Left ventricle myocardium superior (tissue), 1 donor: ENCODE measurements around the gene HSDL1. TPM values are rescaled to one million over a fixed set of nuclear protein-coding genes. Genes with fewer than 3 reads are reported as not detected.

ENCODE experiments used
- ATAC-seq: fragments of 200-7000 bp; cut with Tn5 transposase; one replicate; pipeline ENCODE4 v1.9.1; 2020; ENCODE audit warnings: mild to moderate bottlenecking, moderate library complexity
- DNase-seq: peaks from one replicate; pipeline ENCODE4 v3.0.0-alpha.2; 2020
- intact Hi-C: fragments of 100-400 bp; cut with micrococcal nuclease; formaldehyde crosslinking; loops from one replicate; pipeline ENCODE4 v1.11.0; 2022
- total RNA-seq: library from RNA; stranded (reverse); fragmentation: NEBNext Ultra II Directional; extraction: Animal tissue kit (Norgen Biotek cat#: 25700); gene quantifications from one replicate; pipeline ENCODE4 v1.2.1, GENCODE V29; 2021
- donor health status: DM: no; HTN: yes; CAD: no; lungs with severe emphysema.

Gene HSDL1
- total RNA-seq, 1 donor from 2014 or later = 23.2 TPM

GRCh38 chr16:84178146-84178765, 33.3 kb upstream of the HSDL1 start:
- DNase-seq = no peak
- peak; percentile 24 for ATAC-seq
- intact Hi-C loops = no loop called here

- intact Hi-C loops = no loop called here
- ATAC-seq (no peak), DNase-seq (no peak)
Observed at GRCh38 chr16:84177741-84178073, 32.7 kb upstream of the HSDL1 start.

DNA sequence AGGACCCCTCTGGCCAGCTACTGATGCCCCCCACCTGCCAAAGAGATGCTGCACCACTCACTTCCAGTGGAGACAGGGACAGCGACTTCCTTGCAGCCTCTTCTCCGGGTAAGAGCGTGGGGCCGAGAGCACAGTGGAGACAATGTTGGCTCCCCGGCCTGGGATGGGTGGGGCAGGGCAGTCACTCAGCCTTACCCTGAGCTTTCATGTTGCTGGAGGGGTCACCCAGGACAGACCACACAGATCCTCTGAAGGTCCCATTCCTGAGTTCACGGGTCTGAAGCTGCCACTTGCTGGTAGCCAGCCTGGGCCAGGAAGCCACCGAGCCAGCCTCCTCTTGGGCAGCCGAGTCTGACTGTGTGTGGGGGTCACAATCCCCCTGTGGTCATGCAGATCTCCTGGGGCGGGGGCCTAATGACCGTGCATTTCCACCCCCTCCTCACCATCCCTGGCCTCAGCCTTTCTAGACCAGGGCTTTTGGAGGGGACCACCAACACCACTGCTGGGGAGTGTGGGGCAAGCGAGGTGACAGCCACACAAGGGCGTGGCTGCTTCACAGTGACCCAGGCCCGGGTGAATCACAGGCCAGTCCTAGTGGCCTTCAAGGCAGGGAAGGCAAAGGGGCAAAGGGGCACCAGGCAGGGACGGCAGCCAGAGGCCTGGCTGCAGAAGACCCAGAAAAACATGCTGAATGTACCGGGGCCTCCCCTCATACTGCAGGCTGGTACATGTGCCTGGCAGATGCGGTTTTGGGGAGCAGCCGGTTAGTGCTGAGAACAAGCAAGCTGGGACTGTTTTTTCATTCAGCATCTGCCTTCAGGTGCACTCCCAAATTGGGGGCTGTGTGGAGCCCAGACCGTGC, 31.4 kb upstream of the HSDL1 start:
- DNase-seq (no peak), ATAC-seq (peak; percentile 15)
- intact Hi-C loops = no loop called here

DNA sequence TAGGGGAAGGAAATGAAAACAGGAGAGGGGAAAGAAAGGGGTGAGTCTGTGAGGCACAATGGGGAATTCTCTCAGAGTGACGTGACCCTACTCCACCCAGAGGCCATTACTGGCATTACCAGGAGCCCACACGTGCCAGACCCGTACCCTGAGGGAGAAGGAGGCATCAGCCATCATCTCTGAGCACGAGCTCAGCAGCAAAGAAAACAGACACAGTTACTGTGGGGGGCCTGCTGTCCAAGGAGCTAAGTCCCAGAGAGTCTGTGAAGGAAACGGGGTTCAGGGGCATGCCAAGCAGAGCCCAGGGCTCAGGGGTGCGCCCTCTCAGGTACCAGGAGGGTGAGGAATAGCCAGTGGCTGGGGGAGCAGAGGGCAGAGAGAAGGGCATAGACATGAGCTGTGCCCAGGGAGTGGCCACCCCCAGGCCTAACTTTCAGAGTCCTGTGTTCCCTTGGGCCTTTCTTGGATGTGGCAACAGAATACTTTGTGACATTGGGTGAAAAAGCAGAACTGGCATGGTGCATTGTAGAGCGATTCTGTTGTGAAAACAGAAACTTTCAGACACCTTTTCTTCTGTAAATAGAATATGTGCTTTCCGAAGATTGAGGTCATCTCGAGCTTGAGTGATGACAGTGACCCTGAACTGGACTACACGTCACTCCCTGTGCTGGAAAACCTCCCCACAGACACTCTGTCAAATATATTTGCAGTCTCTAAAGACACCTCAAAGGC, 30.5 kb upstream of the HSDL1 start:
- ATAC-seq (peak; percentile 41), DNase-seq (no peak)
- intact Hi-C loops = no loop called here

DNA sequence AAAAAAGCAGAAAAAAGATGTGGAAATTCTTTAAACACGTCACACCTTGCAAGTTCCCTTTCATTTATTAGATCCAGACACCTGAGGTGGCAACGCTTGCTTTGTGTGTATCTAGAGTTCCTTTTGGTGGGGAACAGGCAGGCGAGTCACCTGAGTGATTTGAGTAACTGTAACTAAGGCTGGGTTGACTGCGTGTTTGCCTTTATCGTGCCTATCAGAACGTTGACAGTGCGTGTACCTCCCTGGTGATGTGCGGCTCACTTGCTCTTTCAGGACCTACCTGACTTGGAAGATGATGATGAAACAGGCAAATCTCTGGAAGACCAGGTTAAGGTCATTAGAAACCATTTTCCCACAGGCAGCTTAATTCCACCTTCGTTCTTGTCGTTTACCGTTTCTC, 29.4 kb upstream of the HSDL1 start:
- DNase-seq (no peak), ATAC-seq (no peak)
- intact Hi-C loops = no loop called here

DNA sequence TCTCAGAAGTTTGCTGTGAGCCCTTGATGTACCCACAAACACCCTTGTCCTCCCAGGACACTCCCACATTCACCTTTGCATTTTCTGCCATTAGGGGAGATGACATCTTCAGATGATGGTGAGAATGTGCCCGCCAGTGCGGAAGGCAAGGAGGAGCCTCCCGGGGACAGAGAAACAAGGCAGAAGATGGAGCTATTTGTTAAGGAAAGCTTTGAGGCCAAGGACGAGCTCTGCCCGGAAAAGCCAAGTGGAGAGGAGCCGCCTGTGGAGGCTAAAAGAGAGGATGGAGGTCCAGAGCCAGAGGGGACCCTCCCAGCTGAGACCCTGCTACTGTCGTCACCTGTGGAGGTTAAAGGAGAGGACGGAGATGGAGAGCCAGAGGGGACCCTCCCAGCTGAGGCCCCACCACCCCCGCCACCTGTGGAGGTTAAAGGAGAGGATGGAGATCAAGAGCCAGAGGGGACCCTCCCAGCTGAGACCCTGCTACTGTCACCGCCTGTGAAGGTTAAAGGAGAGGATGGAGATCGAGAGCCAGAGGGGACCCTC, 24.9 kb upstream of the HSDL1 start:
- ATAC-seq = no peak
- no peak for DNase-seq
- intact Hi-C loops = no loop called here

GRCh38 chr16:84166796-84167695, 22.1 kb upstream of the HSDL1 start:
- no peak for ATAC-seq
- DNase-seq = no peak
- intact Hi-C loops = no loop called here

DNA sequence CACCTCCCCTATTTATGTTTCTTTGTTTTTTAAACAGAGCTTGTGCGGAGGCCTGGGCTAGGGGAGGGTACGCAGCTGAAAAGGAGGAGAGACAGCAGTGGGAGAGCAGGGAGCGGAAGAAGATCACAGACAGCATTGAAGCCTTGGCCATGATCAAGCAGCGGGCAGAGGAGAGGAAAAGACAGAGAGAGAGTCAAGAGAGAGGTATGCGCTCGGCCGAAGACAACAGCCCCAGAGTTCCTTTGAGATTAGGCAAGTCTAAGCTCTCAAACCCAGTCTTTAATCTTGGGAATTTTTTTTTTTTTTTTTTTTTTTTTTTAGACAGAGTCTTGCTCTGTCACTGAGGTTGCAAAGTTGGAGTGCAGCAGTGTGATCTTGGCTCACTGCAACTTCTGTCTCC, 20.8 kb upstream of the HSDL1 start:
- no peak for DNase-seq
- ATAC-seq = no peak
- intact Hi-C loops = no loop called here

- ATAC-seq (no peak), DNase-seq (no peak)
- intact Hi-C loops = no loop called here
Observed at GRCh38 chr16:84161801-84162200, 16.8 kb upstream of the HSDL1 start.

DNA sequence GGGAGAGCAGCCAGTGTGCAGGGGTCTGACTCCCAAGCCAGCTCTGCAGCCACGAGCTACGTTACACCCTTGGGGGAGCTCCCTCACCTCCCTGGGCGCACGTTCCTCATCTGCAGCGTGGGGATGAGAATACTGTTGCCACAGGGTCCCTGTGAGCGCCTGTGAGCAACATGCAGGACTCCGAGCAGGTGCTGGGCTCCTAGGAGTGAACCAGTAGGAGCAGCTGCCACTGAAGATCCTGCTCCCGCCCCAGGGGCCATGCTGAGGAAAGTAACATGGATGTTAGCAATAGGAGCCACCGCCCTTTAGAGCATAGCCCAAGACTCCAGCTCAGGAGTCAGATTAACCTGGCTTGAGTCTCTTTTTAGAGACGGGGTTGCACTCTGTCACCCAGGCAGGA, 16.1 kb upstream of the HSDL1 start:
- DNase-seq = no peak
- intact Hi-C loops = no loop called here
- no peak for ATAC-seq

DNA sequence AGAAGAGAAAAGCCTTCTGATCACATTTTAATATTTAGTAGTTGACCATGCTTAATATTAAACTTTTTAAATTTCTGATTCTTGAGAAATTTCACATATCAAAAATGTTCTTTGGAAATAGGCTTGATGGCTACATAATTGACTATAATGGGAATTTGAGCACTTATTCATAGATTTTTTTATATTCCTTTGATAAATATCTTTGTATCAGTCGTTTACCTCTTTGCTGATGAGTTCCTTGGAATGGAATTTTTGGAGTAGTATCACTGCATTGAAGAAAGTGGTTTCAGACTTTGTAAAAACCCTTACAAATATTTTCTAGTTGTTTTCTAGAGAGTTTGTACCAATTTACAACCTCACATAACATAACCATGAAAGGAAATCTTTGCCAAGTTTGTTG, 14.8 kb upstream of the HSDL1 start:
- intact Hi-C loops = no loop called here
- DNase-seq = no peak
- ATAC-seq = no peak

DNA sequence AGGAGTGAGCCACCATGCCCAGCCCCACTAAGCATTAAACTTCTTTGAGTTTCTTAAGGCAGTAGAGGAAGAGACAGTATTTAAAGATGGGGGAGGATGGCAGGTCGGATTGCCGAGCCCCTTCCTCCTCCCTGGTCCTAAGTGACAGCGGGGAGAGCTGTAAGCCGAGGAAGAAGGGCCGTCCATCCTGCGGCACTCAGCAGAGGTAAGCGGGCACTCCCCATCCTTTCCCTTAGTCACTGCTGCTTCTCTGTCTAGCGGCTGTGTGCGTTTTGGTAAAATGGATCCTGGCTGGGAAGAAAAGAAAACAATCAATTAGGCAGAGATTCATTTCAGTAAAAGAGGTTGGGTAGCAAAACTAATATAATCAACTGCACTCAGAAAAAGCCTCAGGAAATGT, 14.0 kb upstream of the HSDL1 start:
- ATAC-seq (no peak), DNase-seq (no peak)
- intact Hi-C loops = no loop called here

DNA sequence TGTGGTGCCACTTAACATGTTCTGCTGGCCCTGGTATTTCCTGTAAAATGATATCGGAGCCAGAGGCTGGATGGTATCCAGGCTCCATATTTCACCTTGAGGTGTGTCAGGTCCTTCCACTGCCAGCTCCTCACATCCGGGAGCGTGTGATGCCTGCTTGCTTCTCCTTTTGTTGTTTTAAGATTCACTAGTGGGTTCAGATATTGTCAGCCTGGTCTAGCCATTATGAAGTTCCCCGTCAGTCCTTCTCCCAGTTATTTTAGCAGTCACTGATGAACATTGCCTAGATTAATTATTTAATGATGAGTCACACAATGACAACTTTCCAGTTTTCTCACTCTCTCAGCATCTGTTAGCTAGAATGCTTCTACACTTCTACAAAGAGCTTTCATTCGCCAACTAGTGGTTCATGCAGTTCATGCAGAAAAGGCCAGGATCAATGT, 11.4 kb upstream of the HSDL1 start:
- no peak for ATAC-seq
- intact Hi-C loops = no loop called here

GRCh38 chr16:84155771-84156170, 10.8 kb upstream of the HSDL1 start:
- ATAC-seq (no peak), DNase-seq (no peak)
- intact Hi-C loops = no loop called here

More for the DNA sequence above, 11.4 kb upstream of the HSDL1 start:
- DNase-seq = no peak

GRCh38 chr16:84155226-84155625, 10.2 kb upstream of the HSDL1 start:
- DNase-seq = no peak
- intact Hi-C loops = no loop called here
- no peak for ATAC-seq

- ATAC-seq (no peak), DNase-seq (no peak)
- intact Hi-C loops = no loop called here
Observed at GRCh38 chr16:84153660-84154214, 8.8 kb upstream of the HSDL1 start.

GRCh38 chr16:84150926-84151325, 5.9 kb upstream of the HSDL1 start:
- no peak for ATAC-seq
- no peak for DNase-seq
- intact Hi-C loops = no loop called here

DNA sequence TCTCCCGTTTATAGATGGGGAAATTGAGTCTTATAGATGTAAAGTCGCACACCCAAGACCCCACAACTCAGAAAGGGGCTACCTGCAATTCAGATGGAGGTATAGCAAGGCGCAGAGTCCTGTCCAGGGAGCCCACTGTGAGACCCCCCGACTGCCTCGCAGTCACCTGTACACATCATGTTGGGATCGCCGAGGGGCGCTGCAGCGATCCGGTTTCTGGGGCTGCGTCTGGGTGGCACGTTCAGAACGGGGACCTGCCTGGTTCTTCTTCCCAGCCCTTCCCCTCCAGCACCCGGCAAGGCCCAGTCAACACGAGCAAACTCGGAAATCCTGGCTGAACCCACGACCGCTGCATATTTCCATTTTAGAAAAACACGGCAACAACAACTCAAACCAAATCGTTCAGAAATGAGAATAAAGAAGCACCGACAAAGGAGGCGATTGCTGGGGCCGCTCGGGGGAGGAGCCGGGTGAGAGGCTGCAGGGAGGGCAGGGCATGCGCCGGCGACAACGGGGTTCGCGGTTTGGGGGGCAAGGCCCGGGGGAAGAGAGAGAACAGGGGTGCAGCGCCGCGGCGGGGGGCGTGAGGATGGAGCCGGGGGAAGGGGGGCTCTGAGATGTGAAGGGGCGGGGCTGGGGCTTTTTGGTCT, 643 bp downstream of the HSDL1 start:
- intact Hi-C loops = no loop called here

More for the DNA sequence above, 643 bp downstream of the HSDL1 start:
- ATAC-seq (peak; percentile 51), DNase-seq (peak; percentile 46)
